WTC11 (cell line): ENCODE data around the gene CSH1. TPM values are rescaled to one million over a fixed set of nuclear protein-coding genes. Genes with fewer than 3 reads are reported as not detected.

Experiments used
- ATAC-seq: fragments of 200-7000 bp; cut with Tn5 transposase; 2 replicates; pipeline ENCODE4 v1.10.0; 2021; ENCODE audit warnings: mild to moderate bottlenecking, moderate library complexity
- CTCF ChIA-PET: fragments of 300-600 bp; sonication (Branson Sonifier 250); formaldehyde crosslinking; loops from one replicate; lab custom pipeline; 2021; ENCODE audit warnings: antibody characterized with exemption; lab: Charles Lee
- POLR2A ChIA-PET: fragments of 350-600 bp; sonication (Branson Sonifier 250); formaldehyde crosslinking; loops from one replicate; lab custom pipeline; 2021; ENCODE audit warnings: antibody characterized with exemption; lab: Charles Lee
- DNase-seq: peaks from one replicate; pipeline ENCODE4 v3.0.0; 2021; ENCODE audit warnings: low spot score
- H3K27ac Mint-ChIP-seq: 2 replicates; pipeline ENCODE4 v1.8.0; 2021; ENCODE audit warnings: mixed read lengths
- H3K27me3 Mint-ChIP-seq: 2 replicates; pipeline ENCODE4 v1.8.0; 2021; ENCODE audit warnings: low read depth, mild to moderate bottlenecking, moderate library complexity, mixed read lengths
- H3K36me3 Mint-ChIP-seq: 2 replicates; pipeline ENCODE4 v1.8.0; 2021; ENCODE audit warnings: mixed read lengths
- H3K4me1 Mint-ChIP-seq: 2 replicates; pipeline ENCODE4 v1.8.0; 2022; ENCODE audit warnings: mixed read lengths
- H3K4me3 Mint-ChIP-seq: 2 replicates; pipeline ENCODE4 v1.8.0; 2021; ENCODE audit warnings: mild to moderate bottlenecking, moderate library complexity, mixed read lengths
- H3K9me3 Mint-ChIP-seq: 2 replicates; pipeline ENCODE4 v1.8.0; 2021; ENCODE audit warnings: mixed read lengths
- ATF2 ChIP-seq: sonication (generic); formaldehyde crosslinking; IDR thresholded peaks from 2 replicates; pipeline ENCODE4 v1.8.1; 2022; ENCODE audit warnings: low read depth, missing genetic modification reagents, borderline replicate concordance
- CDX4 ChIP-seq: fragments of 250-450 bp; sonication (Bioruptor Pico); IDR thresholded peaks from 2 replicates; pipeline ENCODE4 v1.9.0; 2021; ENCODE audit warnings: moderate library complexity, mild to moderate bottlenecking, inconsistent platforms, borderline replicate concordance
- CREB1 ChIP-seq: sonication (generic); formaldehyde crosslinking; IDR thresholded peaks from 2 replicates; pipeline ENCODE4 v1.8.0; 2023; ENCODE audit warnings: mild to moderate bottlenecking, missing genetic modification reagents
- GRHL2 ChIP-seq: fragments of 250-450 bp; sonication (Bioruptor Pico); IDR thresholded peaks from 2 replicates; pipeline ENCODE4 v1.8.0; 2022; ENCODE audit warnings: mild to moderate bottlenecking, moderate library complexity; ENCODE audit not compliant: insufficient replicate concordance, severe bottlenecking
- GTF2I ChIP-seq: fragments of 250-450 bp; sonication (Bioruptor Pico); conservative IDR thresholded peaks from 2 replicates; pipeline ENCODE4 v1.4.0; 2021; ENCODE audit warnings: mild to moderate bottlenecking
- NR2C2 ChIP-seq: sonication (generic); formaldehyde crosslinking; IDR thresholded peaks from 2 replicates; pipeline ENCODE4 v1.8.0; 2022; ENCODE audit warnings: mild to moderate bottlenecking, missing genetic modification reagents
- PRDM15 ChIP-seq: sonication (generic); formaldehyde crosslinking; IDR thresholded peaks from 2 replicates; pipeline ENCODE4 v1.8.0; 2022; ENCODE audit warnings: missing genetic modification reagents
- PREB ChIP-seq: sonication (generic); formaldehyde crosslinking; IDR thresholded peaks from 2 replicates; pipeline ENCODE4 v1.8.1; 2022; ENCODE audit warnings: mild to moderate bottlenecking, missing genetic modification reagents, moderate library complexity, borderline replicate concordance
- PRRX2 ChIP-seq: fragments of 250-450 bp; sonication (Bioruptor Pico); IDR thresholded peaks from 2 replicates; pipeline ENCODE4 v1.8.0; 2021; ENCODE audit warnings: mild to moderate bottlenecking
- RELA ChIP-seq: sonication (generic); formaldehyde crosslinking; IDR thresholded peaks from 2 replicates; pipeline ENCODE4 v1.8.1; 2022; ENCODE audit warnings: missing genetic modification reagents, mild to moderate bottlenecking, borderline replicate concordance
- SOX15 ChIP-seq: fragments of 250-450 bp; sonication (Bioruptor Pico); IDR thresholded peaks from 2 replicates; pipeline ENCODE4 v1.9.0; 2021; ENCODE audit warnings: mild to moderate bottlenecking
- TP53 ChIP-seq: sonication (generic); formaldehyde crosslinking; IDR thresholded peaks from 2 replicates; pipeline ENCODE4 v1.8.1; 2023; ENCODE audit warnings: mild to moderate bottlenecking, missing genetic modification reagents
- ZNF232 ChIP-seq: sonication (generic); formaldehyde crosslinking; IDR thresholded peaks from 2 replicates; pipeline ENCODE4 v1.8.0; 2022; ENCODE audit warnings: mild to moderate bottlenecking, missing genetic modification reagents
- ZNF396 ChIP-seq: fragments of 250-450 bp; sonication (Bioruptor Pico); IDR thresholded peaks from 2 replicates; pipeline ENCODE4 v1.8.0; 2021; ENCODE audit warnings: mild to moderate bottlenecking, moderate library complexity, borderline replicate concordance
- ZNF416 ChIP-seq: fragments of 250-450 bp; sonication (Bioruptor Pico); IDR thresholded peaks from 2 replicates; pipeline ENCODE4 v1.9.0; 2021; ENCODE audit warnings: mild to moderate bottlenecking, inconsistent platforms
- ZNF512 ChIP-seq: sonication (generic); formaldehyde crosslinking; IDR thresholded peaks from 2 replicates; pipeline ENCODE4 v1.8.1; 2022; ENCODE audit warnings: missing genetic modification reagents, borderline replicate concordance
- ZNF671 ChIP-seq: fragments of 250-450 bp; sonication (Bioruptor Pico); IDR thresholded peaks from 2 replicates; pipeline ENCODE4 v1.8.0; 2021; ENCODE audit warnings: mild to moderate bottlenecking
- total RNA-seq: library from RNA; stranded (reverse); gene quantifications from 3 replicates; pipeline ENCODE4 v1.2.3, GENCODE V29; 2021

CSH1 gene
- total RNA-seq, 1 experiment from 2014 or later = not detected

- no peak for TF ChIP-seq PRDM15 (CRISPR knock-in tag)
- no peak for TF ChIP-seq ZNF232
- TF ChIP-seq CREB1 (CRISPR knock-in tag) = no peak
- TF ChIP-seq ZNF416 (CRISPR knock-in tag) = no peak
- TF ChIP-seq ZNF671 (CRISPR knock-in tag) = no peak
- no peak for TF ChIP-seq RELA (CRISPR knock-in tag)
- TF ChIP-seq GTF2I = no peak
- TF ChIP-seq TP53 = no peak
- TF ChIP-seq CDX4 = no peak
Measured at GRCh38 chr17:63929860-63930766, 33.7 kb upstream of the CSH1 start (continued).

GRCh38 chr17:63928966-63929695 is 32.8 kb upstream of the CSH1 start:
- Mint-ChIP-seq H3K27ac (no peak overlapping the region), H3K4me1 (peaks cover 18% of the 10 kb centered on the region), H3K27me3 (no peaks in the 10 kb centered on the region), H3K36me3 (no peaks in the 10 kb centered on the region), H3K4me3 (no peak overlapping the region), H3K9me3 (no peaks in the 10 kb centered on the region)
- POLR2A ChIA-PET = no interaction called here
- TF ChIP-seq PRRX2 (CRISPR knock-in tag) (no peak), NR2C2 (no peak), SOX15 (no peak), ZNF512 (CRISPR knock-in tag) (no peak), CDX4 (no peak), ATF2 (CRISPR knock-in tag) (no peak), ZNF396 (CRISPR knock-in tag) (no peak), PREB (no peak), GRHL2 (no peak)
- DNase-seq (no peak), ATAC-seq (no peak)
- CTCF ChIA-PET = interaction anchor here (1.0 to 6.3 kb wide), 10 partner anchors 10 to 362 kb away, joined by 3 to 87 read pairs (median 6); partner anchors contain the start of genes CSHL1 and GH1
